Activated CD8-positive, alpha-beta memory T cell treated with anti-CD3 and anti-CD28 coated beads for 4 hours (primary cell): ENCODE results near the gene RPLP2.

Experiments used
- DNase-seq, 2 donors: peaks; one replicate each; pipeline ENCODE4 v3.0.0-alpha.2; 2020; ENCODE audit warnings: low read depth in 2 of 2

RPLP2 gene

DNA sequence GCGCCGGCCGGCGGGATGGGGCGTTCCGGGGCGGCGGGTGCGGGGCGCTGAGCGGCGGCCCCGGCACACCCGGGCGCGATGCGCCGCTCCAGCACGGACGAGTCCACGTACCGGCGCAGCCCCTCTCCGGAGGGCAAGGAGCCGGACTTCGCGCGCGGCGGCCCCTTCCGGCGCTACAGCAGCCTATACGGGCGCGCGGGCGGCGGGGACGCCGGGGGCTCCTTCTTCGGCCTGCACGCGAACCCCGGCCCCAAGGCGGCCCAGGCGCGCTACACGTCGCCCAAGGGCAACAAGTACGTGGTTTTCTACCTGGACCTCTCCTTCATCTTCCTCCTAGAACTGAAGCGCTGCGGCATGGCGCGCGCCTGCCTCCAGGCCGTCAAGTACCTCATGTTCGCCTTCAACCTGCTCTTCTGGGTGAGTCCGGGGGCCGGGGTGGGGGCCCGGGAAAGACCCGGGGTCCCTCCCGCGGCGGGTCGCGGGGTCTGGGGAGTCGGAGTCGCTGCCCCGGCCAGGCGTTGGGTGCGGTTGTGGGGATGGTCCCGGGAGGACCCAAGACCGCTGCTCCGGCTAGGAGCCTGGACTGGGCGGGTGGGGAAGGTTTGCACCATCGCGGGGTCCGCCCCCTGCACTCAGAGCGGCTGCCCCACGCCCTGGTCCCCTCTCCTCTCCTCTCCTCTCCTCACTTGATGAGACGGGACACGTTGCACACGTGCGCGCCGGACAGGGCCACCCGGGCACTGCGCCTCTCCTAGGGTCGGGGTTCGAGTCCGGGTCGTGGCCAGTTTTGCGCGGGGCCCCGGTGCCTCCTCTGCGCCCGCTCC lies 40.4 kb downstream of the RPLP2 start:
- DNase-seq: no peak

GRCh38 chr11:850775-851763 lies 41.3 kb downstream of the RPLP2 start:
- DNase-seq: no peak

DNA sequence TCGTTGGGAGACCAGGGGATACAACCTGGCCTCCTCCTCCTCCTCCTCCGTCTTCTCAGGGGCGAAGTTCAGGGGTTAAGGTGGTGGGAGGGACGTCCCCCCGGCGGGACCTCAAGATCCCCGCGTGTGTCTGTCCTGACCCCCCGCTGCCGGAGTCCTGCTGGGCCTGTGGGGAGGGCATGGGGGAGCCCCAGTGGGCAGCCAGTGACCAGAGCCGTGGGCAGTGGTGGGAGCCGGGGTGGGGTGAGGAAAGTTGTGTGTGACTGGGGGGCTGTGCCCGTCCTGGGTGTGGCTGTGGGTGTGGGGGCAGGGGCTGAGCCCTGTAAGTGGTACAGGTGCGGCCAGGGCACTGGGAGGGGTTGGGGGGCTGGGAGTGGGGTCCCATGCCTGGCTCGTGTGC lies 43.0 kb downstream of the RPLP2 start:
- DNase-seq: no peak

GRCh38 chr11:853682-854448 lies 44.1 kb downstream of the RPLP2 start:
- no peak for DNase-seq

GRCh38 chr11:854601-855329 lies 45.0 kb downstream of the RPLP2 start:
- no peak for DNase-seq

DNA sequence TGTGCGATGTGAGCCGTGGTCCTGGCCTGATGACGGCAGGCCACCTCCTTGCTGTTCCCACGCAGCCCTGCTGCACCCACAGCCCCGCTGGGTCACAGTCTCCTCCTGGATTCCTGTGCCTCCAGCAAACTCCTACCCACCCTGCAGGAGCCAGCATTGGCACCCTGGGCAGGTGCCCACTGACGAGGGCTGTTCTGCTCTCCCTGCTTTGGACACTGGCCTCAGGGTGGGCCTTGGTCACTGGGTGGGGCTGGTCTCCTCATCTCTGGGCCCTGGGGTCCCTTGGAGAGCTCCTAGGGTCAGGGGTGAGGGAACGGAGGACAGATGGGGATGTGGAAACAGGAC lies 45.5 kb downstream of the RPLP2 start:
- DNase-seq: no peak

- no peak for DNase-seq
These were observed 46.0 kb downstream of the RPLP2 start for GRCh38 chr11:855796-856195.

DNA sequence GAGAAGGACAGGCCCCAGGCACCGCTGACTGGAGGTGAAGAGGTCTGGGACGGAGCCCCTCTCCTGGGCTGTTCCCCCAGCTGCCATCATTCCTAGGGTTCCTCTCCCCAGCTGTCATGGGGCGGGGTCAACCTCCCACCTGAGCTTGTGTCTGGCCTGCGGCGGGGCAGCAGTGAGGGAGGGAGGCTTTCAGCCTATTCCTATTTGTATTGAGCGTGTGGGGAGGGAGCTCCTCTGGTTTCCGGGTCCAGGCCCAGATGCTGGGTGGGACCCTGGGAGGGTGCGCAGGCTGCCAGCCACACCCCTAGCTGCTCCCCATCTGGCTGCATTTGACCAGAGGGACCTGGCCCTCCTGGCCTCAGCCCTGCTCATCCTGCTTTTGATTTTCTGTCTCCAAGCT lies 46.6 kb downstream of the RPLP2 start:
- DNase-seq: no peak

GRCh38 chr11:858053-858761 lies 48.4 kb downstream of the RPLP2 start:
- no peak for DNase-seq

DNA sequence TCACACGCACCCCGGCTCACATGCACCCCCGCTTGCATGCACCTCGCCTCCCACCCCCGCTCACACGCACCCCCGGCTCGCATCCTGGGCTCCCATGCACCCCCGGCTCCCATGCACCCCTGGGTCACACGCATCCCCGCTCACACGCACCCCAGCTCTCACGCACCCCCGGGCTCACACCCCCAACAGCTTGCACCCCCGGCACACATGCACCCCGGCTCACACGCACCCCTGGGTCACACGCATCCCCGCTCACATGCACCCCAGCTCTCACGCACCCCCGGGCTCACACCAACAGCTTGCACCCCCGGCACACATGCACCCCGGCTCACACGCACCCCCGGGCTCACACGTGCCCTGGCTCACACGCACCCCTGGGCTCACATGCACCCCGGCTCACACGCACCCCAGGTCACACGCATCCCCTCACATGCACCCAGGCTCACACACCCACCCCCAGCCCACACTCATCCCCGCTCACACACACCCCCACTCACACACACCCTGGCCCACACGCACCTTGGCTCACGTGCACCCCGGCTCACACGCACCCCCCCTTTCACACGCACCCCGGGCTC lies 49.1 kb downstream of the RPLP2 start:
- no peak for DNase-seq

GRCh38 chr11:859394-860131 lies 49.8 kb downstream of the RPLP2 start:
- no peak for DNase-seq

DNA sequence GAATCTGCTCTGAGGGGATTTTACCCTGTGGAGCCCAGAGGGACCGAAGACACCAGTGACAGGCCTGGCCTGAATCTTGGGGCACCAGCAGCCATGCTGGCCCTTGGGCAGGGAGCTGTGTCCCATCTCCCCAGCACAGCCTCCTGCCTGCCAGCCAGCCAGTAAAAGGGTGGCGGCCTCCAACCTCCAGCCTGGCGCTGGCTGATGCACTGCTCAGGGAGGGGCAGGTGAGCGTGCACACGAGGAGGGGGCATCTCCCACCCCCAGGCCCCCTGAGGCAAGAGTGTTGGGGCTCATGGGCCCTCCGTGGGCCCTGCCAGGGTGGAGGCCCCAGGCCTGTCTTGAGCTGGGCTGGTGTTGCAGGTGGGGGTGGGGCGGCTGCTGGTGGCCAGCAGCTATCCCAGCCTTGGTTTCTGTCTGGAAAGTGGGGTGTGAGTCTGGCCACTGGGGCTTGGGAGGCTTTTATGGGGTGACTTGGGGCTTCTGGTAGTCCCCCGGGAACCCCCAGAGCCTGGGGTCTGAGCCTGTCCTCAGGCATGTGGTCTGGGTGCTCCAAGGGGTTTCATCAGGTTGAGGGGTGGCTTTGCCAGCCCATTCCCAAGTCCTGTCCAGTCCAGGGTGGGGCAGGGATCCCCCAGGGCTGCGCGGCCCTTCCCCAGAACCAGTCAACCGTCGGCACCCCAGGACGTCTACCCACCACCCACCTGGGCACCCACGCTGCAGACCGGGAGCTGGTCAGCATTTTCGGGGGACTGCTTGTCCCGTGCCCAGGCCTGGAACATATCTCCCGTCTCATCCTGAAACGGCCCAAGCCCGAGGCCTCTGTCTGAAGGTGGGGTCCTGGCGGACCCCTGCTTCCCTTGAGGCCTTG lies 50.7 kb downstream of the RPLP2 start:
- DNase-seq: no peak

GRCh38 chr11:861105-861479 lies 51.3 kb downstream of the RPLP2 start:
- no peak for DNase-seq

DNA sequence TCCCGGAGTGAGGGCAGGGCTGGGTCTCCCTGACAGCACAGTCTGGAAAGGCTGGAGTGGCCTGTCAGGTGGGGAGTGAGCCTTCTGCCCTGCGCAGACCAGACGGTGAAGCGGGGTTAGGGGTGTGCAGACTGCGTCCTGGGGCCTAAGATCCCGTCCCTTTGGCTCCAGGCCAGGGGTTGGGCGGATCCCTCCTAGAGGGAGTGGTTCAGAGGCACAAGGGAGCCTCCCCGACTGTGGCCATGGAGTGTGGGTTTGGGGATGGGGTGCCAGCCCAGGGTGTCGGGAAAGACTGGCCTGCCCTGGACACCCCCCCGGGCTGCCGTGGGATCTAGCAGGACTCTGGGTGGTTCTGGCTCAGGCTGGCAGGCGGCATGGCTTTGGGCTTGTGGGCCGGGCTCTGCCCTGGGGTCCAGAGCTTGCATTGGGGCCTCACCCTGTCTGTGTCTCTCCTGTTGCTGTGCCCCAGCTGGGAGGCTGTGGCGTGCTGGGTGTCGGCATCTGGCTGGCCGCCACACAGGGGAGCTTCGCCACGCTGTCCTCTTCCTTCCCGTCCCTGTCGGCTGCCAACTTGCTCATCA lies 52.4 kb downstream of the RPLP2 start:
- no peak for DNase-seq
